GM21423 (cell line): ENCODE results near the gene UMODL1.

Experiments used
- ATAC-seq: cut with Tn5 transposase; IDR thresholded peaks from one replicate; pipeline ENCODE4 v1.9.1; 2021; ENCODE audit warnings: mild to moderate bottlenecking, moderate library complexity; ENCODE audit not compliant: unreplicated experiment

UMODL1 gene

DNA sequence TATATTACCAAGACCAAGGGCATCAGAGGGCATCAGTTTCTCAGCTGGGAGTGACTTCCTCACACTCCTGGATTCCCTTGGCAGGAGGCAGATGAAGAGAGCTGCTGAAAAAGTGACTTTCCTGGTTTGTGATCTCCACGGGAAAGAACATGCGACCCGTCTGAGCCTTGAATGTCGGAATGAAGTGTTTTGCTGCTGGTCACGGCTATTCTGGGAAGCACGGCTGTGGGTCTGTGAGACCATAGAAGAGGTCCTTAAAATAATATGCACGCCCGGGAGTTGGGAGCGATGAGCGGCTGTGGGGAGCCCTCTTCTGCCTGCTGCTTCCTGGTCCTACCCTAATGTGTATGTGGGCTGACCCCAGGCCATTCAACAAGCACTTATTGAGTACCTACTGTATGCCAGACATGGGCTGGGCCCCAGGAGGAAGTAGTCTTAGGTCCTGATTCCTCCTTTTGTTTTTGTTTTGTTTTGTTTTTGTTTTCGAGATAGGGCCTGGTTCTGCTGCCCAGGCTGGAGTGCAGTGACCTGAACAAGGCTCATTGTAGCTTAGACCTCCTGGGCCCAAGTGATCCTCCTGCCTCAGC lies 13.2 kb upstream of the UMODL1 start:
- ATAC-seq = no peak

DNA sequence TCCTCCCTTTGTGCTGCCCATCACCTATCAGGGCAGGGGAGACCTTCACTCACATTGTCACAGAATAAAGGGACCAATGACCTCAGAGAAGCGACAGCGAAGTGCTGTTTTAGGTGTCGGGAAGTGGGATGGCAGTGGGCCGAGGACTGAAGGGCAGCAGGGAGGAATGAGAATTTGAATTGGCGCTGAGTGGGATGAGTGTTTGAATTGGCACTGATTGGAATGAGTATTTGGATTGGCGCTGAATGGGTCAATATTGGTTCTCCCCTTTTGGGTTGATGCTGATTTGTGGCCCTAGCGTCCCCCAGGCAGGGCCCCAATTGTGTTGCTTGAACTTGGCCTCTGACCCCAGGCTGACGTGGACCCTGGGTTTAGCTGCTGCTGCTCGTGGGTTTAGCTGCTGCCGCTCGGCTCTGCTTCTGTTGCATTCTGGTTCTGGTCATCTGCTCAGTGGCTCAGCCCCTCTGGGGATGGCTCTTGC lies 12.4 kb upstream of the UMODL1 start:
- ATAC-seq = no peak

DNA sequence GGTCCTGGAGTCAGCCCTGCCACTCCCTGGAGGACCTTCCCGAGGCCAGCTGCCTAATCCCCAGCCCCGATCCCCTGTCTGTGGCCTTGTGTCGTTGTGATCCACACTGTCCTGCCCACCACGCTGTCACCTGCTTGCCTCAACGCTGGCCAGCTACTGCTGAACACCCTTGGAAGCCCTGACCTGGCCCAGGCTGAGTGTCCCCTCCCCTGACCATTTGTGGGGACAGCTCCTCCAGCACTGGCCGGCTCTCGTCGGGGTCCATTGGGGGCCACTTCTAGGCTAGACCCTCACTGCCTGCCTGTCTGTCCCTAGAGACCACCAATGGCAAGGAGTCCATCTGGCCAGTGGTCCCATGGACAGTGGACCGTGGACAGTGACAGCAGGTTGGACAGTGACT lies 12.0 kb upstream of the UMODL1 start:
- no peak for ATAC-seq

DNA sequence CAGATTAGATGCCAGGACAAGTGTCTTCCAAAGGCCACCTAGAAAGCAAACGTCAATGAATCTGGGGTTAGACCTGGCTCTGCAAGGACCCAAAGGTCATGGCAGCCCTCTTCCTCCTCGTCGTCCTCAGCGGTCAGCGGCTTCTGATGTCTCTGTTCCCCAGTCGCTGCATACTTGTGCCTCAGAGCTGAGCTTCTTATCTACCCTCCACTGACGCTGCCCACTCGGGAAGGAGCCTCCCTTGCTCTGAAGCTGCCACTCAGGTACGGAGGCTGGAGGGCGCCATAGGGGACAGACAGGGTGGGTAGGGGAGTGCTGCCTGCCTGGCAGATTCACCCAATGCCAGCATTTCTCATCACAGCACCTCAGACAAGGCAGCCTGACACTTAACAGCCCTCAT lies 11.4 kb upstream of the UMODL1 start:
- no peak for ATAC-seq

DNA sequence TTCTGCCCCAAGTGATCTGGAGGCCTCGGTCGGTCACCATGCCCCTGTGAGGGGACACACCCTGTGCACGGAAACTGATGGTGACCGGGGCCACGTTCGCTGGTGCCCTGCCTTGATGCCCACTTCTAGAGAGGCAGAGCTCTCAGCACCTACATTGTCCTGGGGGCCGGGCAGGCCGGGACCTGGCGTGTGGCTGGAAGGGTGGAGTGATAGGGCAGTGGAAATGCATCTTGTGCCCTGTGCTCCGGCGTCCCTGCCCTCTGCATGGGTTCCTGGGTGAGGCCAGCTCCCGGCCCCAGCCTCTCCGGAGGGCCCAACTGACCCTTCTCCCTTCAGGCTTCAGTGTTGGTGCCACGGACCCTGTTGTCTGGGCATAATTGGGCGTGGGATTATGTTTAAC lies 11.0 kb upstream of the UMODL1 start:
- no peak for ATAC-seq

DNA sequence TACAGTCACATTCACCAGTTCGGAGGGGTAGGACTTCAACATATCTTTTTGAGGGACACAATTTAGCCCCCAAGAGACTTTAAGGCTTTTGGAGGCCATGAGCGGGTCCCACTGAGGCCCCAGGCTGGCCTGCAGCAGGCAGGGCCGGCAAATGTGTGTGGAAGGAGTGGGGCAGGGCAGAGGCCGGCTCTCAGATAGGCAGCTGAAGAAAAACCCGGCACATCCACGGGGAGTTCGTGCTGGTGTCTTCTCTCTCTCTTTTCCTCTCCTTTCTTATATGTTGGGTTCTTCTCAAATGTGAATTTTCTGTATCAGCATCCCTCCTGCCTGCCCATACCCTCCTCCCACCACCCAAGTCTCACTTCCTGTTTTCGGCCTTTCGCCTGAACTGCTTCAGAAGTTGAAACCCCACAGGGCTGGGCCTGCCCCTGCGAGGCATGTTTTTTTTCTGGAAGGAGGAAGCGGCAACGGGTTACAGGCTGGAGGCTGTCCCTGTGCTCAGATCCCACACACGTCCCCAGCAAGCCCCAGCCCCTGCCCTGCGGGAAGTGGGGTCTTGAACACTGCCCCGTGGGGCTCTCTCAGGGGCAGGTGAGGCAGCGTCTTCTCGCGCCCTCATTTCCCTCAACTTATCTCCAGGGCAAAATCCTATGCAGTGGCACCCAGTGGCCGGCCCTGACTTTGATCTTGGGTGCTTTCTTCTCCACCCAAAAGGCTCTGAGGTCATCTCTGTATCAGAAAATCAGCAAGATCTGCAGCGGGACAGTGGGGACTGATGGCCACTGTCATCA lies 9.7 kb upstream of the UMODL1 start:
- no peak for ATAC-seq

DNA sequence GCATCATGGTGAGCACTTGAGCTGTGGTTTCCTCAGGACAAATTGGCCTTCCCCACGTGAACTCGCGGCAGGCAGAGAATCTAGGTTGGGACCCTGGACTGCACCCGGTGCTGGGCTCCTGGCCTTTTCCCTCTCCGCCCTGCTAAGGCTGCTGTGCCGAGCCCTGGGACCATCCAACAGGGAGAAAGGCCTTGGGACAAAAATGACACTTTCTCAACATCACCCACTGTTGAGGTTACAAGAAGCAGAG lies 9.2 kb upstream of the UMODL1 start:
- no peak for ATAC-seq

DNA sequence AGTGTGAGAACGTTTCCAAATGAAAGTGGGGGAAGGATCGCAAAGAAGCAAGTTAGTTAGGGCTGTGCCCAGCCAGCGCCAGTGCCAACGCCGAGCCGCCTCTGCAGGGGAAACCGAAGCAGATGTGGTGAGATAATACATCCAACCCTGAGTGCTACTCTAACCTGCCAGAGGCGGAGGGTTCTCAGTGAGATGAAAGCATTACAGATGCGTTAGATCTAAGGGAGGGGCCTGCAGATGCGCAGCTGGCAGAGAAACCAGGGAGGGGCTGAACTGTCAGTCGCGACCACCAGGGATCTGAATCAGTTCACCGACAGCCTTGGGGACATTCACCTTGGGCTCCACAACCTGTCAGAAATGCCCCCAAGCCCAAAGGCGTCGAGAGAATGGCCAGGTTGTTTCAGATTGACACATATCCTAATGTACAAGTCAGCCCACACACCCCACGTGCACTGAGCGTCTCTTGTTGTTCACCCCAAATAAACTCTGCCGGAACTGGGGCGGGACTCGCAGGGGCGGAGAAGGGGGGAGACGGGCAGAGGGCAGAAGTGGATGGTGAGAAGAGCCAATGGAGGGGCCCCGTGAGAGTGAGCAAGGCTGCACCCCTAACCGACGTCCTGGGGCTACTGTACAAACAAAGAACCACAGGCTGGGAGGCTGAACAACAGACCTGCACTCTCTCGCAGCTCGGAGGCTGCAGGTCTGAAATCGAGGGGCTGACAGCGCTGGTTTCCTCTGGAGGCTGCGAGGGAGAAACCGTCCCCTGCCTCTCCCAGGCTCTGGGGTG lies 8.7 kb upstream of the UMODL1 start:
- ATAC-seq = peak; percentile 41

DNA sequence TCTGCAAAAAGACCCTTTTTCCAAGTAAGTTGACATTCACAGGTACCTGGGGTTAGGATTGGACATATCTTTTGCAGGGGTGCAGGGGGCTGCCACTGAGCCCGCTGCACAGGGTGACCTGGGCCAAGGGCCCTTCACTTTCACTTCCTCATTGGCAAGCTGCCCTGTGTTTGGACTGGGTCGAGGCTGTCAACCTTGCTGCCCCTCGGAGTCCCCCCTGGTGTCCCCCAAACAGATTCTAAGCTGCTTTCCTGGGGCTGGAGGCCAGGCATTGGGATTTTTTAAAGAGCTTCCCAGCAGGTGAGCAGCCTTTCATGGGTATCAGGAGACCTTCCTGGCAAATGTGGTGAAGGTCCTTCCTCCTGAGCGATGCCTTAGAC lies 7.9 kb upstream of the UMODL1 start:
- no peak for ATAC-seq

DNA sequence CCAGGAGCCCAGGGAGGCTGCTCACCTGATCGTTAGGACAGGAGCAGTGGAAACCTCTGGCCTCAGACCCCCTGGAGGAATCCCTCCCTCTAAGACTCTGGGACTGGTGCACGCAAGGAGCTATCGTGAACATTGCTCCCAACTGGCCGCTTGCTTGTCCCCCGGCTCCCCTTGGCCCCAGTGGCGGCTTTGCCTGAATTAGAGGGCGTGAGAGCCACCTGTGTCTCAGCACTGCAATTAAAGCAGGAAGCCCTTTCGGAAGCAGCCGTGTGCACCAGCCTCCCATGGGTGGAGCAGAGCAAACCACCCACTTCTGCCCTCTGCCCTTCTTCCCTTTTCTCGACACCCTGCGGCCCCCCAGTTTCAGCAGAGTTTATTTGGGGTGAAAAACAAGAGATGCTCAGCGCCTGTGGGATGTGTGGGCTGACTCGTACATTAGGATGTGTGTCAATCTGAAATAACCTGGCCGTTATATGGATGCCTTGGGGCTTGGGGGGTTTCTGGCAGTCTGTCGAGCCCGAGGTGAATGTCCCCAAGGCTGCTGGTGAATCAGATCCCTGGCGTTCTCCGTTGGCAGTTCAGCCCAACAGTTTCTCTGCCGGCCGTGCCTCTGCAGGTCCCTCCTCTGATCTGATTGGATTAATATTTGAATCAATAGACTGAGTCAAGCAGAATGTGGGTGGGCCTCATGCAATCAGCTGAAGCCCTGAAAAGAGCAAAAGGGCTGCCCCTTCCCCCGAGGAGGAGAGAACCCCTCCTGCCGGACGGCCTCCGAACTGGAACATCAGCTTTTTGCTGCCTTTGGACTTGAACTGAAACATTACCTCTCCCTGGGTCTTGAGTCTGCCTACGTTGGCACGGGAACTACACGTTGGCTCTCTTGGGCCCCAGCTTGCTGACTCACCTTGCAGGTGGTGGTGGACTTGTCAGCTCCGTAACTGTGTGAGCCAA lies 7.3 kb upstream of the UMODL1 start:
- ATAC-seq = no peak

DNA sequence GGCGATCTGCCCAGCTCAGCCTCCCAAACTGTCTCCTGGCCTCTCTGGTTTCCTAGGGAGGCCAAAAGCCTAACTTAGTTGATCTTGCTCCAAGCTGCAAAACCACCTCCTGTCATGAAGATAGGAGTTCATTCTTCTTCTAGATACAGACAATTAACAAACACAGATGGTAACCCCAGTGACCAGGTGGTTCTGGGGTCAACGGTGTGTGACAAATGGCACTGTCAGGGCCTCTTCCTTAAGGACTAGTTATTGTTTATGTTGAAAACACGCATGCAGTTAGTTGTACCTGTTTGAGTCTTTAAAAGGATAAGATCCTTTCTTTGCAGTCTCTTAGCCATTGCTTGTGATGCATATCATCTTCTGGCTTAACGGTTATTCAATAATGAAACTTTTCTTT lies 4.6 kb upstream of the UMODL1 start:
- ATAC-seq = no peak

DNA sequence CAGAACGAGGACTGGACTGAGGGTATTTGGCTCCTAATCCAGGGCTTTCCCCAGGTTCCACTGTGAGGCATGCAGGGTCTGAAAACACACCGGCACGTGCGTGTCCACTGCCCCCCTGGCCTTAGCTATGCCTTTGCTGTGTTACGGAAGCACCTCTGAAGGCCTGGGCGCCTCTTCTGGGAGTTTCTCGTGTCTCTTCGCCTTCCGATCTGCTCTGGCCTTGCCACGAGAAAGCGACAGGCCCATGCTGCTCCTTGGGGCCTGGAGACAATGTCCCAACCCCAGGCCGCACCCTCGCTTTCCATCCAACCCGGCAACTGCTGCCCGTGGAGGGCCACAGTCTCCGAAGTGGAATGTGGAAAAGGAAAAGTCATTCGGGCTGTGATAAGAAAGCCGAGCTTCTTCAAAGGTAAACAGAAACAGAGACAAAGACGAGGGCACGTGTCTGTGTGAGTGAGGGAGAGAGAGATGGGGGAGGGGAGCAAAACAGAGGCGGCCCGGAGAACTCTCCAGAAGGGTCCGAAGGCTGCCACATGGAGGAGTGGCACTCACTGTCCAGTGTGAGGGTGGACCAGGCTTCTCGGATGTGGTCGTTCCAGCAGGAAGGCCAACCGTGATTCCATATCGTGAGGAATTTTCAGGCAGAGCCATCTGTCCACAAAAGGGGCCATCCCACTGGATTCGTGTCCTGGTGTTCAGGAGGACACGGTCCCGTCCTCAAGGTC lies 3.4 kb upstream of the UMODL1 start:
- no peak for ATAC-seq

DNA sequence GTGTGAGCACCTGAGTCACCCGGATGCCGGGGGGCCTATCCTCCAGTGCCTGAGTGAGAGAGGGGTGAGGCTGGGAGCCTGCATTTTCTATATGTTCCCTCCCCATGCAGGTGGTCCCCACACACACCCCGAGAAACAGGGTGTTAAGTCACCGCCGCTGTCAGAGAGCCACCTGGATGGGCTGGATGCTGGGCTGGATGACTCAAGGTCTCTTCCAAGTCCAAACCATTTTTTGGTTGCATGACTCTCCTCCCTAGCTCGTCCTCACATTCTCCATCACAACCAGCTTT lies 2.9 kb upstream of the UMODL1 start:
- ATAC-seq = no peak

DNA sequence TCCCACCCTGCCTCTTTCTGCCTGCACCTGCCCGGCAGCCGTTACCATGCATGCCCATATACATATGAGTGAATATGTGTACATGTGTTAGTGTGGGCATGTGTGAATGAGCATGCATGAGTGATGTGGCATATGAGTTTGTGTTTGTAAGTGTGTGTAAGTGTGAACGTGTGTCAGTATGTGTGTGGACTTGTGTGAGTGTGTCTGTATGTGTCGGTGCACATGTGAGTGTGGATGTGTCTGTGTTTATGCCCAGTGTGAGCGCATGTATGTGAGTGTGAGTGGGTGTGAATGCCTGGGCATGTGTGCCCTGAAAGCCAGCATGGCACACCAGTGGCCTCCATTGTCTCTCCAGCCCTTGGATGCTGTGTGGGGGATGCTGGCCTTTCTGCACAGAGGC lies 2.5 kb upstream of the UMODL1 start:
- ATAC-seq = no peak

DNA sequence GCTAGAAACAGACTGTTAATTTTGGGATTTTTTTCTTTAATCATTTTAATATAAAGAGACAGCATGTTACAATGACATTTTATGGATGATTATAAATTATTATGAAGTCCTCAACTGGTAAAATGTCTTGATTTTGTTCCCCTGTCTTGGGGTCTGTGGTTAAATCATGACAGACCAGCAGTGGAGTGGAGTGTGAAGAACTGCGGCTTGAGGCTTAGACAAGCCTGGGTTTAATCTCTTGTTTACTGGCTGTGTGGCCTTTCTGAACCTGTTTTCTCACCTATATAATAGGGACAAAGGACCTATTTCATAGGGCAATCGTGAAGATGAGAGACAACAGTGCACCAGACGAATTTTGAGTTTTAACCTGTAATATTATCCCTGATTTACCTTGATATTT lies 1.8 kb upstream of the UMODL1 start:
- ATAC-seq = no peak

DNA sequence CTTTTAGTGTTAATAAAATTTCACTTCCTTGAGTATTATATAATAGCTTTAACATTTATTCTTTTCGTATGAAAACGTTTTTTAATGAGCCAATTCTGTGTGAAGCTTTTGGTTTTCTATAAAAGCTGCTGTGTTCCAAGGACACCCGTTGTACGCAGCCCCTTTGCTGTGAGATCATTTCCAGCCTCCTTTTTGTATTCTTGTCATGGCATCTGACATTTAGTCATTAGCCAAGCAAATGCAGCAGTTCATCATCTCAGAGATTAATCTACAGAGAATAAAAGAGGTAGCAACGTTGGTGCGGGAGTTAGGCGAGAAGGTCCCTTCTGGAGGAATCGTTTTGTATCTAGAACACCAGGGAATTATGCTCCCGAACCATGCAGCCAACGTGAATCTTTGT lies 1.3 kb upstream of the UMODL1 start:
- ATAC-seq = no peak

DNA sequence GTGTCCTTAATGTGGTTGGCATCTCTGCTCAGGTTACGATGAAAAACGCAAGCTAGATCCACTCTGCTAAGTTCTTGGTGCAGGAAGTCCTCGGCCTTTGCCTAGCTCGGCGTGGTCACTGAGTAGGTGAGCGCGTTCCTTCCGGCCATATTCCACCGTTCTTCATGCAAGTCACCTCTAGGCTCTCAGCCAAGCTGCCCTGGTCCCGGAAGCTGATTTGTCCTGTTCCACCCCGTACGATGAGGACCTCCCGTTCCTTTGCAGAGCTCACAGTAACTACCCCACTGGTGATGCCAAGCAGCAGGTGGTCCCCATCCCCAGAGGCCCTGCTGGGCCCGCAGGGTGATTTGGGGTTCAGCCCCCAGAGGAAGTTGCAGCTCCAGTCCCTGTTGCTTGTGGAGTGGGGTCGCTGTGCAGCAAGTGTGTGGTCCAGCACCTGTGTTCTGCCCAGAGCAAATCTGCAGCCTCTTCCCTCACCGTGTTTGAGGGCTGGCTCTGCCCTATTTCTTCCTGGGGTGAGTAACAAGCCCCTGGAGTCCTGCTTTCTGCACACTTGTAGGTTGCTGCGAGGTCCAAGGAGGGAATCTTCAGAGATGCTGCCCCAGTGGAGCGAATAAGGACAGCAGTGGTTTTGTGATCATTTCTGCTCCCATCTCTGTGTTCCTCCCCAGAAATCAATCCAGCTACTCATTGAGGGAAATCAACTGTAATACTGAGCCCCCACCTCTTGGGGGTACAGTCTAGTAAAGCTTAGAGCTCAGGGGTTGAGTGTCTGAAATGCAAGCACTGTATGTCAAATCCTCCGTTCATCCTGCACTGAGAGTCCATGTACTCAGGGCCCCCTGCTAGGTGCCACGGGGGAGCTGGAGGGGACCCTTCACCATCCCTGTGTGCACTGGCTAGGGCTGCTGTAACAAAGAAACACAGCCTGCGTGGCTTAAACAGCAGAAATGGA lies 2.3 kb downstream of the UMODL1 start:
- no peak for ATAC-seq

DNA sequence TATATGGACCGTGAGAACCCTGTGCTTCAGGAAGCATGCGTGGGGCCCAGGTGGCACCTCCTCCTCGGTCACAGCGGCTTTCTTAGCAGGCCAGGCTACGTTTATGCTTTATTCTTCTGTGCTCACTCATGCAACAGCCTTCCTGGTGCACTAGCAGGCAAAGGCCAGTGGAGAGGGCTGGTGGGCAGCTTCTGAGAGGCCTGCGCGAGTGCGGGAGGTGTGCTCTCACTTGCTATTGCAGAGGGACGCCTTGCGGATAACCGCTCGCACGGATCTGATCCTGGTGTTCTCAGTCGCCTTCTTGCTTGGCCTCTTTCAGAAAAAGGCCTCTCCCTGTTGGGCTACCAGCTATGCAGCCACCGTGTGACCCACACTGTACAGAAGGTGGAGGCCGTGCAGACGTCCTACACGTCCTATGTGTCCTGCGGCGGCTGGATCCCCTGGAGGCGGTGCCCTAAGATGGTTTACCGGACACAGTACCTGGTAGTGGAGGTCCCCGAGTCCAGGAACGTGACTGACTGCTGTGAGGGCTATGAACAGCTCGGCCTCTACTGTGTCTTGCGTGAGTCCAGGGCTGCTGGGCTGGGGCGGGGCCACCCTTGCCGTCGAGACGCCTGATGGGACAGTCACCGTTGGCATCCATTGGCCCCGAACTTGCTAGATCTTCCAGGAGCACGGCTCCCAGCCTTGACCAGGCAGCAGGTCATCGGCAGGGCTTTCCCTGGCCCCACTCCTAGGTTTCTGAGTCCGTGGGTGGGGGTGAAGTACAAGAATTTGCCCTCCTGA lies 4.8 kb downstream of the UMODL1 start:
- no peak for ATAC-seq

DNA sequence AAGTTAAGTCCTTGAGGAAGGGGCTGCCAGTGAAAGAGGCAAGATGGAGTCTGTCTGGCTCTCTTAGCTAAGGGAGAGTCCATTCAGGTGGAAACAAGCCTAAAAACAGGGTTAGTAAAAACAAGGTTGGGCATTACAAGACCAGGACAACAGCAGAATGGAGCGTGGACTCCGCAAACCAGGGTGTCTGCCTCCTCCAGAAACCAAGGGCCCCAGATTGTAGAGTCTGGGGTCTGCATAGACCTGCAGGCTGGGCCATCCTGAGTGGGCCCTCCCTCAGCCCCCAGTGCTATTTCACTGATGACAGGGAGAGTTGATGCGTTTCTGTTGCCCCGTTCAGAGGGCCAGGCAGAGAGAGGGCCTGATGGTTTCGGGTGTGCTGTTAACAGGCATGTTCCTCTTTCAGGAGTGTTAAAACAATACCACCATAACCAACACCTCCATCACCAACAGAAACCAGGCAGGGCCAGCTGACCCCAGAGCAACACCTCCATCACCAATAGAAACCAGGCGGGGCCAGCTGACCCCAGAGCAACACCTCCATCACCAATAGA lies 6.6 kb downstream of the UMODL1 start:
- peak; percentile 81 for ATAC-seq
